Transverse colon (tissue), 4 donors: Measurements from ENCODE around the gene GDPD5.

Experiments used
- EP300 ChIP-seq: sonication (generic); formaldehyde crosslinking; IDR thresholded peaks from one replicate; pipeline ENCODE4 v1.6.1; 2017; ENCODE audit warnings: antibody characterized with exemption, low read depth
- POLR2A ChIP-seq: fragments of 450-650 bp; IDR thresholded peaks from one replicate; pipeline ENCODE4 v1.6.1; 2016; ENCODE audit warnings: antibody characterized with exemption, mild to moderate bottlenecking, moderate library complexity
- POLR2AphosphoS5 ChIP-seq, 3 donors: sonication (generic); formaldehyde crosslinking; IDR thresholded peaks; one replicate each; pipeline ENCODE4 v1.6.1; 2016; ENCODE audit warnings: antibody characterized with exemption in 3 of 3
- TF ChIP-seq, protein P1 (sequence below), 5 experiments: fragments of 200-600 bp in 3 of 5; fragments of 450-650 bp in 2 of 5; sonication (generic) in 3 of 5; IDR thresholded peaks; 1 replicate in 2 of 5; 2 replicates in 3 of 5; pipeline ENCODE4 v1.5.1; 2016 to 2017; ENCODE audit warnings: antibody characterized with exemption in 5 of 5, inconsistent platforms in 3 of 5, mild to moderate bottlenecking in 2 of 5, moderate library complexity in 1 of 5

DNA sequence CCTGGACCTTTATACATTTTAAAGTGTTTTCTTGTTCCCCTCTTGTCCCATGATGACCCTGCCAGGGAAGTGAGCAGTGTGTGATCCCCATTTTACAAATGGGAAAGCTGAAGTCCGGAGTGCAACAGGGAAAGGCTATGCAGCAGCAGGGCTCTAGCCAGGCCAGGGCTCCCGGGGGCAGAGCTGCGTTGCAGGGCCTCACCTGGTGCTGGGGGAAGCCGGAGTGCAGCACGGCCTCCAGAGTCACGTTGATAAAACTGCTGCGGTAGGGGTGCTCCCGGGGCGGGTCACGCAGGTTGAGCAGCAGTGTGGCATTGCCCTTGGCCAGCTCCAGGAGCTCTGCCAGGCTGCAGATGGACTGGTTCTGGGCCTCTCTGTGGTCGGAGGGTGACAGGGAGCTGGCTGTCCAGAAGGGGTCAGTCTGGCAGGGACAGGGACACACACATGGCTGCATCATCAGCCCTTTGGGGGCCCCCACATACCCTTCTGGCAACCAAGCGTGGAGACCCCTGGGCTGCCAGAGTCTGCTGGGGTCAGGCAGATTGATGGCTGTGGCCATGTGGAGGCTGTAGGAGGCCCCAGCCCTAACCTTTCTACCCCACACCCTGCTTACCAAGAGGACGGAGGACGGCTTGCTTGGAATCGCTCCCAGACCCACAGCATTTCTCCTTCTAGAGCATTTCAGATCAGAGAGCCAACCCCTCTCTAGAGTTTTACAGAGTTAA lies 83.4 kb downstream of the GDPD5 start:
- TF ChIP-seq POLR2A (no peak), POLR2AphosphoS5 (IDR thresholded peaks at IDR 0.05) (no peak), EP300 (no peak)
- TF ChIP-seq, protein P1, sequence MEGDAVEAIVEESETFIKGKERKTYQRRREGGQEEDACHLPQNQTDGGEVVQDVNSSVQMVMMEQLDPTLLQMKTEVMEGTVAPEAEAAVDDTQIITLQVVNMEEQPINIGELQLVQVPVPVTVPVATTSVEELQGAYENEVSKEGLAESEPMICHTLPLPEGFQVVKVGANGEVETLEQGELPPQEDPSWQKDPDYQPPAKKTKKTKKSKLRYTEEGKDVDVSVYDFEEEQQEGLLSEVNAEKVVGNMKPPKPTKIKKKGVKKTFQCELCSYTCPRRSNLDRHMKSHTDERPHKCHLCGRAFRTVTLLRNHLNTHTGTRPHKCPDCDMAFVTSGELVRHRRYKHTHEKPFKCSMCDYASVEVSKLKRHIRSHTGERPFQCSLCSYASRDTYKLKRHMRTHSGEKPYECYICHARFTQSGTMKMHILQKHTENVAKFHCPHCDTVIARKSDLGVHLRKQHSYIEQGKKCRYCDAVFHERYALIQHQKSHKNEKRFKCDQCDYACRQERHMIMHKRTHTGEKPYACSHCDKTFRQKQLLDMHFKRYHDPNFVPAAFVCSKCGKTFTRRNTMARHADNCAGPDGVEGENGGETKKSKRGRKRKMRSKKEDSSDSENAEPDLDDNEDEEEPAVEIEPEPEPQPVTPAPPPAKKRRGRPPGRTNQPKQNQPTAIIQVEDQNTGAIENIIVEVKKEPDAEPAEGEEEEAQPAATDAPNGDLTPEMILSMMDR (IDR thresholded peaks at IDR 0.05) = no peak
